Measurements from ENCODE around the gene HNF1B.
"Not testable (repeated sequence)": the region's sequence is repeated elsewhere in the genome, so short reads cannot be mapped to it uniquely, and the experiment has no call there.

Gene HNF1B

DNA sequence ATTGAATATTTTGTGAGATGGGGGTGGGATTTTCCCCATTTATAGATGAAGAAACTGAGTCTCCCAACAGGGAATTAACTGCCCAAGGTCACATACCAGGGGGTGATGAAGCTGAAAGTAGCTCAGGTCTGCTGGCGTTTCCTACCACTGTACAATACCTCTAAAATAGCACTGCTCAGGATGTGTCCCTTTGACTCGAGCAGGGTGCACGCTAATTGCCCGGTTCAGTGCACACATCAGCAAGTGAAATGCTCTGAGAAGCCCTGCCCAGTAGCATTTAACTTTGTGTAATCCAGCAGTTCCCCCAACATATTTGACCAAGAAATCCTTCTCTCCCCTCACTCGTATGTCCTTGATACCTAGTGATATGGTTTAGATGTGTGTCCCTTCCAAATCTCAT is 51.5 kb downstream of the HNF1B start:
- TF ChIP-seq POLR2AphosphoS5 (IDR thresholded peaks at IDR 0.05; ENCODE audit: low read depth, low read length) = no peak
- no peak for TF ChIP-seq POLR2A (IDR thresholded peaks at IDR 0.05; ENCODE audit: low read depth, low read length)
- TF ChIP-seq SPI1 (IDR thresholded peaks at IDR 0.05; ENCODE audit: low read depth, low read length) = no peak
- peak; percentile 53 for TF ChIP-seq PAX5 (IDR thresholded peaks at IDR 0.05; ENCODE audit: insufficient read depth, low read length, severe bottlenecking)
- TF ChIP-seq POU2F2 (IDR thresholded peaks at IDR 0.05; ENCODE audit: low read depth, low read length) = no peak
- FAIRE-seq (no peak), DNase-seq (ENCODE audit: insufficient read length, low spot score) (peak; percentile 26)

DNA sequence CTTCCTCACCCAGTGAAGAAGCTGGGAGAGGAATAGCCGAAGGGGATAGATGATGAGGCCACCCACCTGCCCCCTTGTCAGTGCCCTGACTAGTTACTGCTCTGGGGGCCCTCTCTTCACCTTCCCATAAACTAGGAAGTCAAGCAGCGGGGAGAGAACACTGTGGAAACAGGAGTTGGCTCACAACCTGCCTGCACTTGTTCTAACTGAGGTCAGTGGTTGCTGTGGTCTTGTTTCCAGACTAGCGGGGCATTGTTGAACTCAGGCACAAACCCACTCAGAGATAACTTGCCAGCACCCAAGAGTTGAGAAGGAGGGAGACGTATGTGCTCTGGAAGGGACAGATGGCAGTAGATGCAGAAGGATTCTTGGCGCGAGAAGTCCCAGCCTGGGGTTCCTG is 53.1 kb downstream of the HNF1B start:
- no peak for FAIRE-seq

DNA sequence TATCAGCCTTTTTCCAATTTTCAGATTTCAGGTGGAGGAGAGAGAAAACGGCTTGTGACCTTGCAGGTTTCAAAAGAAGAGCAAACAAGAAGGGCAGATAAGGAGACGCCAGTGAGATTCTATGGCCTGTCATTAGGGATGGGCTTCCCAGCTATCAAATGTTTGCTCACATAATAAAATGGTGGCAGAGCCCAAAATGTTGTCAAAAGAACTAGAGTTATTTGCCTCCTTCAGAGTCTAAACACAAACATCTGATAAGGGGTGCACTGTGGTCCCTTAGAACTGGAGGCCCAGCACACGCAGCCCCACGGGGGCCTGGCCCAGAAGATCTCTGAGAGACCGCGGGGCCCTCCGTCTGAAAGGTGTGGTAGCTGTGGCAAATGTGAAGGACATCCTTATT is 55.5 kb downstream of the HNF1B start:
- TF ChIP-seq POU2F2 (IDR thresholded peaks at IDR 0.05; ENCODE audit: low read depth, low read length) (no peak), PAX5 (IDR thresholded peaks at IDR 0.05; ENCODE audit: insufficient read depth, low read length, severe bottlenecking) (no peak), SPI1 (IDR thresholded peaks at IDR 0.05; ENCODE audit: low read depth, low read length) (no peak)
- no peak for FAIRE-seq

More for the DNA sequence above, 53.1 kb downstream of the HNF1B start:
- DNase-seq (ENCODE audit: insufficient read length, low spot score) = no peak
- TF ChIP-seq PAX5 (IDR thresholded peaks at IDR 0.05; ENCODE audit: insufficient read depth, low read length, severe bottlenecking) (no peak), POLR2AphosphoS5 (IDR thresholded peaks at IDR 0.05; ENCODE audit: low read depth, low read length) (no peak), TAF1 (IDR thresholded peaks at IDR 0.05; ENCODE audit: low read depth, low read length) (no peak), POLR2A (IDR thresholded peaks at IDR 0.05; ENCODE audit: low read depth, low read length) (no peak), POU2F2 (IDR thresholded peaks at IDR 0.05; ENCODE audit: low read depth, low read length) (no peak), SPI1 (IDR thresholded peaks at IDR 0.05; ENCODE audit: low read depth, low read length) (no peak)

DNA sequence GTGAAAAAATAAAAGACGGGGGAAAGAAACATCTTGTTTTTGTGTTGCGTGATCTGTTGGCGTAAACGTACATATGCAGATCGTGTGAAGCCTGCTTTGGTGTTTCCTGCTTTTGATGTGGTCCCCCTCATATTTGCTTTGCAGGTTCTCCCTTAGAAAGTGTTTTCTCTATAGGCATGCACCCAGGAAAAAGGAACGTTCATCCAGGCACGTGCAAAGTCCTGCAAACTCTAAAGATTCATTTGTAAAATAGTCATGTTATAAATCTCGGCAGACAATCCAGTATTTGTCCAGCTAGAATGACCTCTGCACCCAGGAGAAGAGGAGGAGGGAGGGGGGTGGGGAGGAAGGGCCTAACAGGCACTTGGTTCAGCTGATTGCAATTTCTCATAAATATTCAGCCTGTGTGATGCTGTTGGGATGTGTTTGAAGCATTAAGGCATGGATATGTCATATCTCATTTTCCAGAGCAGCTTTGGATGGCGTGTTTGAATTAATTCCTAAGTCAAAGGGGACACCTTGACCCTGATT is 61.3 kb downstream of the HNF1B start:
- TF ChIP-seq PAX5 (IDR thresholded peaks at IDR 0.05; ENCODE audit: insufficient read depth, low read length, severe bottlenecking) (no peak), POLR2A (IDR thresholded peaks at IDR 0.05; ENCODE audit: low read depth, low read length) (no peak), POLR2AphosphoS5 (IDR thresholded peaks at IDR 0.05; ENCODE audit: low read depth, low read length) (no peak), TAF1 (IDR thresholded peaks at IDR 0.05; ENCODE audit: low read depth, low read length) (no peak), POU2F2 (IDR thresholded peaks at IDR 0.05; ENCODE audit: low read depth, low read length) (no peak), SPI1 (IDR thresholded peaks at IDR 0.05; ENCODE audit: low read depth, low read length) (no peak)
- FAIRE-seq (no peak), DNase-seq (ENCODE audit: insufficient read length, low spot score) (no peak)

More for the DNA sequence above, 55.5 kb downstream of the HNF1B start:
- no peak for DNase-seq (ENCODE audit: insufficient read length, low spot score)

DNA sequence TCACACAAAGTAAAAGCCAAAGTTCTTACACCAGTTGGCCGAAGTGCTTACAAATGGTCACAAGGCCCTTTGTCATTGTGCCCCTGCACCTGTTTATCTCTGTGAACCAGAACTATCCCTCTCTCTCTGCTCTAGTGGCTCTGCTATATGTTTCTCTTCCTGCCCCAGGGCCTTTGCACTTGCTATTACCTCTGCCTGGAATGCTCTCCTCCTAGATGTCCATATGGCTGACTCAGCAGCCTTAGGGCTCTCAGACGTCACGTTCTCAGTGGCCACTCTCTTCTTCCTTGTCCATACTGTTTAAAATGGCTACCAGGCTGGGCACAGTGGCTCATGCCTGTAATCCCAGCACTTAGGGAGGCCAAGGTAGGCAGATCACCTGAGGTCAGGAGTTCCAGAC is 62.9 kb downstream of the HNF1B start:
- DNase-seq (ENCODE audit: insufficient read length, low spot score) (no peak), FAIRE-seq (no peak)
- TF ChIP-seq SPI1 (IDR thresholded peaks at IDR 0.05; ENCODE audit: low read depth, low read length) (no peak), POLR2A (IDR thresholded peaks at IDR 0.05; ENCODE audit: low read depth, low read length) (no peak), TAF1 (IDR thresholded peaks at IDR 0.05; ENCODE audit: low read depth, low read length) (no peak), POLR2AphosphoS5 (IDR thresholded peaks at IDR 0.05; ENCODE audit: low read depth, low read length) (no peak), POU2F2 (IDR thresholded peaks at IDR 0.05; ENCODE audit: low read depth, low read length) (no peak), PAX5 (IDR thresholded peaks at IDR 0.05; ENCODE audit: insufficient read depth, low read length, severe bottlenecking) (no peak)

DNA sequence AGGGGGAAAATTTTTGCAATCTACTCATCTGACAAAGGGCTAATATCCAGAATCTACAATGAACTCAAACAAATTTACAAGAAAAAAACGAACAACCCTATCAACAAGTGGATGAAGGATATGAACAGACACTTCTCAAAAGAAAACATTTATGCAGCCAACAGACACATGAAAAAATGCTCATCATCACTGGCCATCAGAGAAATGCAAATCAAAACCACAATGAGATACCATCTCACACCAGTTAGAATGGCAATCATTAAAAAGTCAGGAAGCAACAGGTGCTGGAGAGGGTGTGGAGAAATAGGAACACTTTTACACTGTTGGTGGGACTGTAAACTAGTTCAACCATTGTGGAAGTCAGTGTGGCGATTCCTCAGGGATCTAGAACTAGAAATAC is 64.9 kb downstream of the HNF1B start:
- not testable (repeated sequence) for DNase-seq (ENCODE audit: insufficient read length, low spot score); FAIRE-seq

DNA sequence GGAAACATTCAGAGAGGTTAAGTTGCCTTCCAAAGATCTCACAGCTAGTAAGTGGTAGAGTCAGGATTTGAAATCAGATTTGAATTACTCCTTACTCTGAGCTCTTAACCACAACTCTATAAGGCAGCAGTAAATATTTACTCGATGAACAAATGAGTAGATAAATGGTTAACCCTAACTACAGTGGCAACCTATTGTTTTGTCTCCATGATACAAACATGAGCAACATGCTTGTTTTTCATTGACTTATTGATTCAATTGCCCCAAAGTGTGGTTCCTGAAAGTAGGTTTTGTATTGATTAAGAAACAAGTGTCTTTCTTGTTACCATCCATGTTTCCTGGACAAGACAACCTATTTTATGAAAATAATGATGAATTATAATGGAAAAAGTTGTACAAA is 66.8 kb downstream of the HNF1B start:
- FAIRE-seq = no peak
- TF ChIP-seq SPI1 (IDR thresholded peaks at IDR 0.05; ENCODE audit: low read depth, low read length) (no peak), POLR2AphosphoS5 (IDR thresholded peaks at IDR 0.05; ENCODE audit: low read depth, low read length) (no peak), TAF1 (IDR thresholded peaks at IDR 0.05; ENCODE audit: low read depth, low read length) (no peak), POLR2A (IDR thresholded peaks at IDR 0.05; ENCODE audit: low read depth, low read length) (no peak), PAX5 (IDR thresholded peaks at IDR 0.05; ENCODE audit: insufficient read depth, low read length, severe bottlenecking) (no peak), POU2F2 (IDR thresholded peaks at IDR 0.05; ENCODE audit: low read depth, low read length) (no peak)
- DNase-seq (ENCODE audit: insufficient read length, low spot score) = no peak

DNA sequence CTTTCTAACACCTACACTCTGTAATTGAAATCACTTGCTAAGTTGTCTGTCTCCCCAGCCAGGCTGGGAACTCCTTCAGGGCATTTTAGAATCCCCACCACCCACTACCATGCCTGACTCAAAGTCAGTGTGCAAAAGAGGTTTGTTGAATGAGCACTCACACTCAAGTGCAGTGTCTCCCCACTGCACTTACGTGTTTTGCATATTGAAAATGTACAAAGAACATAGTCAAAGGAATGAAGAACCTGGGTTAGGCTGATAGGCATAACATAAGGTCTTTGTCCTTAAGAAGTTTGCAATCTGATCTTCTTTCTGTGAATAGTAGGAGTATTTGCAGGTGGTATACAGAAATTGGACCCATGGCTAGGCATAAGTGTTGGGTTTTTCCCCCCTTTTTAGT is 67.8 kb downstream of the HNF1B start:
- no peak for TF ChIP-seq TAF1 (IDR thresholded peaks at IDR 0.05; ENCODE audit: low read depth, low read length)
- TF ChIP-seq PAX5 (IDR thresholded peaks at IDR 0.05; ENCODE audit: insufficient read depth, low read length, severe bottlenecking) = no peak
- no peak for TF ChIP-seq POLR2A (IDR thresholded peaks at IDR 0.05; ENCODE audit: low read depth, low read length)
- no peak for TF ChIP-seq POLR2AphosphoS5 (IDR thresholded peaks at IDR 0.05; ENCODE audit: low read depth, low read length)
- DNase-seq (ENCODE audit: insufficient read length, low spot score) = no peak
- no peak for FAIRE-seq

DNA sequence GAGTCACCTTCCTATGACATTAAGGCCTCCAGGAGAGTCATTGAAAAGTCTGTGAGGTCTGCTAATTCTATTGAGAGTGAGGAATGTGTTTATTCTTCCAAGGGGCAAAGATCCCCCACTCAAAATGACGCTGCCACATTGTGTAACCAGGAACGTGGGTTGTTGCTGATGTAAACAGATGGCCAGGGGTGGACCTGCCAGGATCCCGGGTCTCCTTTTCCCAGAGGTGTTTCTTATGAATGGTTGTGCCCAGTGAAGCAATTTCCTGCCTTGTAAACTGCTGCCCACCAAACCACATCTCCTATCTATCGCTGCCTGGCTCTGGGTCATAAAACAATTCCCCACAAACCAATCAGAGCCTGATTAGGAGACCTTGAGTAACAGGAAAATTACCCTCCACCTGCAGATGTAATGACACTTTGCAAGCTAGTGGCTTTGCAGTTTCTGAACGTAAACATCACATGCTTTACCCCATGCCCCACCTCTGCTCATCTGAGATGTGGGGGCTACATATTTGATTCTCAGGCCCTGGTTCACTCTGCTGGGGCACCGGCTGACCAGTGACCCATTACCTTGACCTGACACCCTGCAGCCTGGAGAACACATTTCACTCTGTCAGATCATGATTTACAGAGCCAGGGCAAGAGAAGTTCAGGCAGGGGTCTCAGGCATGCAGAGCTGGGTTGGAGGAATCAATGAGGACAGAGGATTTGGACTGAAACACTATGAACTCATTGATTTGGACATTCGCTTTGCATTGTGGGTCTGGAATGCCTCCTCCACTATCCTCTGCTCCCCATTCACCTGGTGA is 68.5 kb downstream of the HNF1B start:
- TF ChIP-seq PAX5 (IDR thresholded peaks at IDR 0.05; ENCODE audit: insufficient read depth, low read length, severe bottlenecking) (no peak), POLR2A (IDR thresholded peaks at IDR 0.05; ENCODE audit: low read depth, low read length) (no peak), TAF1 (IDR thresholded peaks at IDR 0.05; ENCODE audit: low read depth, low read length) (no peak), POU2F2 (IDR thresholded peaks at IDR 0.05; ENCODE audit: low read depth, low read length) (no peak), SPI1 (IDR thresholded peaks at IDR 0.05; ENCODE audit: low read depth, low read length) (no peak), POLR2AphosphoS5 (IDR thresholded peaks at IDR 0.05; ENCODE audit: low read depth, low read length) (no peak)
- DNase-seq (ENCODE audit: insufficient read length, low spot score) = no peak
- no peak for FAIRE-seq

DNA sequence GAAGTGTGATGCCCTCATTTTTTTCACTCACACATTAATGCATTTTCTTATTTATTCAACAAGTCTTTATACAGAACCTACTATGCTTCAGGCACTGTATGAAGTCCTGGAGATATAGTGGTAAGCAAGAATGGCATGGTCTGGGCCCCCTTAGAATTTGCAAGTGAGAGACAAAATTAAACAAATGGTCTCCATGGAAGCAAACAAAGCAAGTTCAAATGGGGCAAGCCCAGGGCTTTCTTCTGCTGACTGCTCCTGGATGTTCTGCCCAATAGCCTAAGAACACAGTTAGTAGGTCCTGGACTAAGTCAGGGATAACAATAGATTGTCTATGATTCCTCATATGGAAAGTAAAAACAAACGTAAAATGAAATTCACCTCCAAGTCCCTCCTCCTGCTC is 70.3 kb downstream of the HNF1B start:
- FAIRE-seq (no peak), DNase-seq (ENCODE audit: insufficient read length, low spot score) (no peak)
- TF ChIP-seq POU2F2 (IDR thresholded peaks at IDR 0.05; ENCODE audit: low read depth, low read length) (no peak), TAF1 (IDR thresholded peaks at IDR 0.05; ENCODE audit: low read depth, low read length) (no peak), PAX5 (IDR thresholded peaks at IDR 0.05; ENCODE audit: insufficient read depth, low read length, severe bottlenecking) (no peak), POLR2A (IDR thresholded peaks at IDR 0.05; ENCODE audit: low read depth, low read length) (no peak), POLR2AphosphoS5 (IDR thresholded peaks at IDR 0.05; ENCODE audit: low read depth, low read length) (no peak), SPI1 (IDR thresholded peaks at IDR 0.05; ENCODE audit: low read depth, low read length) (no peak)
